ENCODE data around the gene HSPA1A.
"Not testable (repeated sequence)": the region's sequence is repeated elsewhere in the genome, so short reads cannot be mapped to it uniquely, and the experiment has no call there.

The HSPA1A gene

GRCh38 chr6:31811645-31812044 is 3.7 kb upstream of the HSPA1A start:
- TF ChIP-seq CTCF (conservative IDR thresholded peaks at IDR 0.05; ENCODE audit: low read length) (no peak), EZH2phosphoT487 (IDR thresholded peaks at IDR 0.05; ENCODE audit: borderline replicate concordance) (no peak)
- Histone ChIP-seq H3F3A (ENCODE audit: low read depth) (no peaks in the 10 kb centered on the region), H3K79me2 (ENCODE audit: insufficient read depth, low read length) (peaks cover under 1% of the 10 kb centered on the region), H3K27me3 (ENCODE audit: insufficient read depth, low read length, poor library complexity, severe bottlenecking) (no peaks in the 10 kb centered on the region), H3K9me3 (ENCODE audit: insufficient read depth, low read depth, low read length) (no peaks in the 10 kb centered on the region), H2AFZ (ENCODE audit: low read length) (no peak overlapping the region), H3K4me3 (ENCODE audit: low read length, poor library complexity, severe bottlenecking) (no peak overlapping the region), H3K36me3 (ENCODE audit: insufficient read depth, low read length) (no peaks in the 10 kb centered on the region), H3K9ac (ENCODE audit: low read depth, low read length, poor library complexity, severe bottlenecking) (no peak overlapping the region), H3K4me2 (ENCODE audit: low read depth, low read length, poor library complexity, severe bottlenecking) (no peak overlapping the region), H3K4me1 (ENCODE audit: insufficient read depth, low read length, poor library complexity, severe bottlenecking) (no peaks in the 10 kb centered on the region), H3K9me2 (replicated peaks; ENCODE audit: low read depth, low read length) (no peaks in the 10 kb centered on the region), H4K20me1 (ENCODE audit: insufficient read depth, low read length, poor library complexity, severe bottlenecking) (no peaks in the 10 kb centered on the region)

- no peak overlapping the region for H2AFZ ChIP-seq (ENCODE audit: low read length)
These were observed 1.9 kb upstream of the HSPA1A start for GRCh38 chr6:31813465-31813849.

GRCh38 chr6:31814677-31815024 is 692 bp upstream of the HSPA1A start:
- no peak for TF ChIP-seq EZH2phosphoT487 (IDR thresholded peaks at IDR 0.05; ENCODE audit: borderline replicate concordance)
- no peak for TF ChIP-seq CTCF (conservative IDR thresholded peaks at IDR 0.05; ENCODE audit: low read length)
- Histone ChIP-seq H3K4me2 (ENCODE audit: low read depth, low read length, poor library complexity, severe bottlenecking) (no peak overlapping the region), H3K27me3 (ENCODE audit: insufficient read depth, low read length, poor library complexity, severe bottlenecking) (no peaks in the 10 kb centered on the region), H2AFZ (ENCODE audit: low read length) (no peak overlapping the region), H3K4me1 (ENCODE audit: insufficient read depth, low read length, poor library complexity, severe bottlenecking) (no peaks in the 10 kb centered on the region), H3K4me3 (ENCODE audit: low read length, poor library complexity, severe bottlenecking) (no peak overlapping the region), H3K9ac (ENCODE audit: low read depth, low read length, poor library complexity, severe bottlenecking) (no peak overlapping the region), H3K9me2 (replicated peaks; ENCODE audit: low read depth, low read length) (no peaks in the 10 kb centered on the region), H3K79me2 (ENCODE audit: insufficient read depth, low read length) (no peaks in the 10 kb centered on the region), H4K20me1 (ENCODE audit: insufficient read depth, low read length, poor library complexity, severe bottlenecking) (no peaks in the 10 kb centered on the region), H3K9me3 (ENCODE audit: insufficient read depth, low read depth, low read length) (no peaks in the 10 kb centered on the region), H3K36me3 (ENCODE audit: insufficient read depth, low read length) (no peaks in the 10 kb centered on the region), H3F3A (ENCODE audit: low read depth) (no peaks in the 10 kb centered on the region)

More at GRCh38 chr6:31813465-31813849, 1.9 kb upstream of the HSPA1A start:
- Histone ChIP-seq H3K9me3 (ENCODE audit: insufficient read depth, low read depth, low read length) (no peaks in the 10 kb centered on the region), H3K9ac (ENCODE audit: low read depth, low read length, poor library complexity, severe bottlenecking) (no peak overlapping the region), H4K20me1 (ENCODE audit: insufficient read depth, low read length, poor library complexity, severe bottlenecking) (no peaks in the 10 kb centered on the region), H3F3A (ENCODE audit: low read depth) (no peaks in the 10 kb centered on the region), H3K4me3 (ENCODE audit: low read length, poor library complexity, severe bottlenecking) (no peak overlapping the region), H3K9me2 (replicated peaks; ENCODE audit: low read depth, low read length) (no peaks in the 10 kb centered on the region), H3K27me3 (ENCODE audit: insufficient read depth, low read length, poor library complexity, severe bottlenecking) (no peaks in the 10 kb centered on the region), H3K36me3 (ENCODE audit: insufficient read depth, low read length) (no peaks in the 10 kb centered on the region), H3K79me2 (ENCODE audit: insufficient read depth, low read length) (no peaks in the 10 kb centered on the region), H3K4me2 (ENCODE audit: low read depth, low read length, poor library complexity, severe bottlenecking) (no peak overlapping the region), H3K4me1 (ENCODE audit: insufficient read depth, low read length, poor library complexity, severe bottlenecking) (no peaks in the 10 kb centered on the region)
- TF ChIP-seq CTCF (conservative IDR thresholded peaks at IDR 0.05; ENCODE audit: low read length) (no peak), EZH2phosphoT487 (IDR thresholded peaks at IDR 0.05; ENCODE audit: borderline replicate concordance) (no peak)

- H3K9me3 ChIP-seq (ENCODE audit: insufficient read depth, low read depth, low read length); H3K4me2 ChIP-seq (ENCODE audit: low read depth, low read length, poor library complexity, severe bottlenecking); H3K9ac ChIP-seq (ENCODE audit: low read depth, low read length, poor library complexity, severe bottlenecking); H2AFZ ChIP-seq (ENCODE audit: low read length); H4K20me1 ChIP-seq (ENCODE audit: insufficient read depth, low read length, poor library complexity, severe bottlenecking); H3K27me3 ChIP-seq (ENCODE audit: insufficient read depth, low read length, poor library complexity, severe bottlenecking); H3K36me3 ChIP-seq (ENCODE audit: insufficient read depth, low read length); H3K9me2 ChIP-seq (replicated peaks; ENCODE audit: low read depth, low read length); H3K79me2 ChIP-seq (ENCODE audit: insufficient read depth, low read length); H3K4me3 ChIP-seq (ENCODE audit: low read length, poor library complexity, severe bottlenecking); H3F3A ChIP-seq (ENCODE audit: low read depth): not testable (repeated sequence)
- H3K4me1 ChIP-seq (ENCODE audit: insufficient read depth, low read length, poor library complexity, severe bottlenecking) = peaks cover 13% of the 10 kb centered on the region
These were observed 2.0 kb downstream of the HSPA1A start for GRCh38 chr6:31817133-31817928.

GRCh38 chr6:31817929-31818511 is 2.7 kb downstream of the HSPA1A start:
- peaks cover 20% of the 10 kb centered on the region for H3K4me1 ChIP-seq (ENCODE audit: insufficient read depth, low read length, poor library complexity, severe bottlenecking)
- not testable (repeated sequence) for H3K9me2 ChIP-seq (replicated peaks; ENCODE audit: low read depth, low read length); H3K27me3 ChIP-seq (ENCODE audit: insufficient read depth, low read length, poor library complexity, severe bottlenecking); H2AFZ ChIP-seq (ENCODE audit: low read length); H3K36me3 ChIP-seq (ENCODE audit: insufficient read depth, low read length); H3F3A ChIP-seq (ENCODE audit: low read depth); H3K4me2 ChIP-seq (ENCODE audit: low read depth, low read length, poor library complexity, severe bottlenecking); H4K20me1 ChIP-seq (ENCODE audit: insufficient read depth, low read length, poor library complexity, severe bottlenecking); H3K9me3 ChIP-seq (ENCODE audit: insufficient read depth, low read depth, low read length); H3K79me2 ChIP-seq (ENCODE audit: insufficient read depth, low read length); H3K4me3 ChIP-seq (ENCODE audit: low read length, poor library complexity, severe bottlenecking); H3K9ac ChIP-seq (ENCODE audit: low read depth, low read length, poor library complexity, severe bottlenecking)
